ENCODE measurements around the gene ZC3H7A.

ZC3H7A gene

DNA sequence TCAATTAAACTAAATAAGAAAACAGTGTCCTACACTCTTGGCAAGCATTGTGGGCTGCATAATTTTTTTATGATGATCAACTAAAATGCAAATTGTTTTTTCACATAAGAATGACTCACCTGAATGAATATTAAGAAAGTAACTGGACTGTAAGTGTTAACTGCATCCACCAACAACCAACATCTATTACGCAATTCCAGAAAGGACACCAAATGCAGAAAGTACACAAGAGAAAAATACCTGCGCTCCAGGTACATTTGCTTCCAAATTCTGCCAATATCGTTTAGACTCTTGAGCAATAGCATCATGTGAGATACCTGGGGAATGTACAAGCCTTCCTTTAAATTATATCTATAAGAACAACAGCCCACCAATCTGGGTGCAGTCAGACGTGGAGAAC lies 34.6 kb downstream of the ZC3H7A start:
- no peak for DNase-seq

DNA sequence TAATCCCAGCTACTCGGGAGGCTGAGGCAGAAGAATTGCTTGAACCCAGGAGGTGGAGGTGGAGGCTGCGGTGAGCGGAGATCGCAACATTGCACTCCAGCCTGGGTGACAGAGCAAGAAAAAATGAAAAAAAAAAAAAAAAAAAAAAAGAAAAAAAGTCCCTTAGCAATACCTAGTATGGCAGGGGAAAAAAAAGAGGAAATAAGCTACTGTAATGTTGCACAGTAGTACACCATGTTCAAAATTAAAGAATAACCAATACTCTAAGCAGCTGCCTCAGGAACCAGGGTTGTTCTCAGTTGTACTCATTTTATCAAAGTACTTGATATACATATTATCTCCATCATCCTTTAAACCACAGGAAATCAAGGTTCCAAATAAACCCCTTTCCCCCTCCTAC lies 37.1 kb downstream of the ZC3H7A start:
- DNase-seq: no peak

DNA sequence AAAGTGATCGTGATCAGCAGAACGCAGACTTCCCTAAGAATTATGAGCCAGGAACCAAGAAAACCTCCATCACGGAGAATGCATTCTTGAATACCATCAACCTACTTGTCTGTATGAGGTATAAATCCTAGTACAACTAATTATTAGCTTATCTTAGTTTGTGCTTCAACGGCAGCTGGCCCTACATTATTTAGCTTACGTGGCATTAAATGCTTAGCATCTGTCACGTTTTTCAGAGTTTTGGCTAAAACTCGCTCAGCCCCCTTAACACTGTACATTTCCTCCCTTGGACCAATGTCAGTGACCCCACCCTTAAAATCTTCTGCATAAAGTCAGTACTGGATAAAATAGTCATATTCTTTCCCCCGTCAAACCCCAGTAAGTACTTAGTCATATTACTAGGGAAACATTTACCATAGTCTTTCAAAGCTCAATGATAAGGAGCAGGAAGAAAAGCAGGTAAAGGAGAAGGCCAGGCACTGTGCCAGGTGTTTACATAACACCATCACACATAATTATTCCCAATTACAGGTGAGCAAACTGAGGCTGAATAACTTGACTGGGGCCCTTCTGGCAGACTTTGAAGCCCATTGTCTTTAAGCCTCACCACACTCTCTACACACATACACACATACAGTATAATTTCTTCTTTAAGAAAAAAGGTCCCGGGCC lies 37.8 kb downstream of the ZC3H7A start:
- DNase-seq: no peak

DNA sequence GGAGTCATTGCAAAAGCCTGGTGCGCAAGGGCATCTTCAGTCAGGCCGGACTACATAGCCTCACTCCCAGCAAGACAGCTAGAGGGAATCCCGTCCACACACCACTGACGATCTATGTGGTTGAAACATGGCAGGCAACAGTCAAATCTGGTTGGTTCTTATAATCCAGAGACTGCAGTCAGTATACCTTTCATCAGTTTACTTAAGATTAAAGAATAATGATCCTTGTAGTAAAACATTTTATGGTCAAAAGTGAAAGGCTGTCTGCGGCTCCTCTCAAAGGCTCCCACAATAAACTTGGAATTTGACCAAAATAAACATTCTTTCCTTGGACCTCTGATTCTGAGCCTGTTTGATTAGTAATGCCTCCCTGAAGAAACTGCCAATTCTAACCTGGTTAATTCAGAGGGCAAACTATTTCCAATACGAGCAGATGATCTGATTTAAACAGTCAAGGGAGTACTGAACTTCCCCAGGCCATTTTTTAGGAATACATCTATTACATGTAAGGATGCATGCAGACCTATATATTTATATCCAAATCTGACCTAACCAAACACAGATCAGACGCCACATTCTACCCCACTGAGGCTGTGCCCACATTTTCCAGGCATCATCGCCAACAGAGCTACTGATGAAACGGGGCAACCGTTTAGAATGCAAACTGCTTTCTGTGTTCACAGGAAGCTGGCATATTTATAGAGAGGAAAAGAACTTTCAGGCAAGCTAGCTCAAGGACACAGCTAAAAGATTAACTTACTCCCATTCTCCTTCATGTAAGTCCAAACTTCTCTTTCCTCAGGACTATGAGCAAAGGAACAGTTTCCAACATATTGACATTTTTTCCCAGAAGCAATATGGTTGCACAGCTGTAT lies 39.1 kb downstream of the ZC3H7A start:
- no peak for DNase-seq

DNA sequence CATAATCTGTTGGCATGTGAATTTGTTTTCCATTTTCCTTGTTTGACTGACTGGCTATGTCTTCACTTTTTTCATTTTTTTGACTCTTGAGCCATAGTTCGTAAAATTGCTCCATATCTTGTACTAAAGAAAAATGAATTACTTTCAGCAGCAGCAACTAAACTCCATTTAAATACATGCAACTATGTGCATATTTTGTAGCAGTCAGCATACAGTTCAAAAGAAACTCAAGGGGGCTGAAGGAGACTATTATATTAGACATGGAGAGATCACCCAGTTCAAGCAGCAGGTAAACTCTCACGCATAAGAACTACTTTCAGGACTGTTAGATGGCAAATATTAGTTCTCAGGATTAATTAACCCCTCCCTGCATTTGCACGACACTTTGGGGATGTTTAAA lies 40.8 kb downstream of the ZC3H7A start:
- no peak for DNase-seq

DNA sequence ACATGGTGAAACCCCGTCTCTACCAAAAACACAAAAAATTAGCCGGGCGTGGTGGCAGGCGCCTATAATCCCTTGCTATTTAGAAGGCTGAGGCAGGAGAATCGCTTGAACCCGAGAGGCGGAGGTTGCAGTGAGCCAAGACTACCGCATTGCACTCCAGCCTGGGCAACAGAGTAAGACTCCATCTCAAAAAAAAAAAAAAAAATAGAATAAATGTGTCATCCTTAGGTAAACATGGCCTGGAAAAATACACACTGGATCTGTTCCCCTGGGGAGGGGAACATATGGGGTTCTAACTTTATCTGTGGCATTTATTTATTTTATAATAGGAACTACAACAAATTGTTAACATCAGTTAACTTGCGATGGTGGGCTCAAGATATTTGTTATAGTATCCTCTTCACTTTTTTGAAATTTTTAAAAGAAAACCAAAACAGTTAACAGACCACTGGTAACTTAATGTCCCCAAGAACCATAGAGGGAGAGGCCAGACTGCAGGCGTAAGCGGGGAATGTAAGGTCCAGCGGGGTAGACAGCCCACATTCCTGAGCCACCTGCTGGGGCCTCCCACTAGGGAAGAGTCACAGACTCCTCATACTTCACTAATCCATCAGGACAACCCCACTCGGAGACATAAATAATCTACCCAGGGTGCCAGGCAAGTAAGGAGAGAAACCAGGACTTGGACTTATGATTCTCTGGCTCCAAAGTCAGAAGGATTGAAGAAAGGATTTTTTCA lies 41.9 kb downstream of the ZC3H7A start:
- no peak for DNase-seq

DNA sequence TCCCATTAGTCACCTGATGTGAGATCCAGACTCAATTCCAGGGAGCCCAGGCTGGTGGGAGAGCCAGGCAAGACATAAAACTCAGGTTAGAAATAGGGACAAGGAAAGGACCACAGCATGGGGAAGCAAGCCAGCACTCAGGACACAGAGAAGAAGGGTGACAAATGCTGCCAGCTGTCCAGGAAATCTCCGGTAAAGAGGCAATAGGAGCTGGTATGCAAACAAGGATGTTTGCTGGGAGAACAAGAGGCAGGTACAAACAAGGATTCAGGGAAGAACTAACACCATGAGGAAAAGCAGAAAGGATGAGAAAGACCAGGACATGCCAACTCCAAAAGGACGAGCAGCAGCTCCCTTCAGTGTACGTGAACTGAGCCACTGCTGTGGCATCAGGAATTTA lies 44.2 kb downstream of the ZC3H7A start:
- no peak for DNase-seq

DNA sequence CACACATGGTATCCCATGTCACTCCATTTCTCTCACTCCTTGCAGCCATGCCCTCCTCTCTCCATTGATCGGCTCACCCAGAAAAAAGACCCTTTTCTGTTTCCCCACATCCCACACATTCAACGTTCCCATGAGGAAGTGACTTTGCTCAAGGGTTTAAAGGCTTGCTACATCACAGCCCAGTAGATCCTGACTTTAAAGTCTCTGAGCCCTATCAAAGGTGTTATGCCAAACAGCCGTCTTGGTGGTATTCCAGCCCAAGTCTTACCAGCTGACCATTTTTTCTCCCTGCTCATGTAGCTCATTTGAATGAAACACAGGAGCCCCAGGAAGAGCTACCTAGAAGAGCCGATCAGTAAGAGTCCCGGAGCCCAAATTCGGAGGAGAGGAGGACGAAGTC lies 47.0 kb downstream of the ZC3H7A start:
- no peak for DNase-seq

DNA sequence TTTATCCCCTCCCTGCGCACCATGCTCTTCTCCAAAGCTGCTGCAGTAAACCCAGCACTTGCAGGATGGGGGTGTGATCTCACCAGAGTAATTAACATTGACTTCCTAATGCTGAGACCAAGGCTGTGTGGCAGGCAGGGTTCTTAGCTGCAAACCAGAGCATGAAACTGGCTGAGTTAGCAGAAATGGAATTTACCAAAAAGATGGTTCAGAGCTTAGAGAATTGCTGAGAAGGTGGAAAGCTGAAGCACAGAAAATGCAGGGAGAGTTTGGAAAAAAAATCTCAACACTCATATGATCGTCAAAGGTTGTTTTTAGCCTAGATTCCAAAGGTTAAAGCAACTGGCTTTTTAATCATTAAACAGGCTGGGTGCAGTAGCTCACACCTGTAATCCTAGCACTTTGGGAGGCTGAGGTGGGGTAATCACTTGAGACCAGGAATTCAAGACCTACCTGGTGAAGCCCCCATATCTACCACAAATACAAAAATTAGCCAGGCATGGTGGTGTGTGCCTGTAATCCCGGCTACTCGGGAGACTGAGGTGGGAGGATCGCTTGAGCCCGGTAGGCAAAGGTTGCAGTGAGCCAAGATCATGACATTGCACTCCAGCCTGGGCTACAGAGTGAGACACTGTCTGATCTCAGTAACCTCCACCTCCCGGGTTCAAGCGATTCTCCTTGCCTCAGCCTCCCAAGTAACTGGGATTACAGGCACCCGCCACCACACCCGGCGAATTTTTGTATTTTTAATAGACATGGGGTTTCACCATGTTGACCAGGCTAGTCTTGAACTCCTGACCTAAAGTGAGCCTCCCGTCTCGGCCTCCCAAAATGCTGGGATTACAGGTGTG lies 48.4 kb downstream of the ZC3H7A start:
- DNase-seq: no peak

DNA sequence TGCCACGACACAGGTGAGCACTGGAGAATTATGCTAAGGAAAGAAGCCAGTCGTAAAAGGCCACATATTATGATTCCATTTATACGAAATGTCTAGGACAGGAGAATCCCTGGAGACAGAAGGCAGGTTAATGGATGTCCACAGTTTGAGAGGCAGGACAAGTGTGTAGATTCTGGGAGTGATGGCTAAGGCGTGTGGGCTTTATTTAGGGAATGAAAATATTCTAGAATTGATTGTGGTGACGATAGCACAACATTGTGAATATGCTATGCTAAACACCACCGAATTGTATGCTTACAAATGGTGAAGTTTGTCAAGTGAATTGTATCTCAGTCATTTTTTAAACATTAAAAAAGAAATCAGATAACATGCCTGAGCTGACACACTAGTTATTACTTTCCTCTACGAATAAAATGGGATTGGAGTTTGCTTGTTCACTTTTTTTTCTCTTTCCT lies 49.1 kb downstream of the ZC3H7A start:
- DNase-seq: no peak

DNA sequence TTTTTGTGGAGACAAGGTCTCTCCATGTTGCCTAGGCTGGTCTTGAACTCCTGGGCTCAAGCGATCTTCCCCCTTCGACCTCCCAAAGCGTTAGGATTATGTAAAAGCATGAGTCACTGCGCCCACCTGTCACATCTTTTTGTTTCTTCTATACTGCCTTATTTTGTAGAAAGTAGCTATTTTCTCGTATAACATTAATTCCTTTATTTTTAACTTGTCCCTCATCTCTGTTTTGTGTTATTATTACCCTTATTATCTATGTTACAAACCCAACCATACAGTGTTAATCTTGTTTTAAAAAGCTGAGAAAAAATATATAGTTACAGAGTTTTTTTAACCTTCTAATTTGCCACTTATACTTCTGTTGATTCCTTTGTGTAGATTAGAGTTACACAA lies 53.0 kb downstream of the ZC3H7A start:
- no peak for DNase-seq

DNA sequence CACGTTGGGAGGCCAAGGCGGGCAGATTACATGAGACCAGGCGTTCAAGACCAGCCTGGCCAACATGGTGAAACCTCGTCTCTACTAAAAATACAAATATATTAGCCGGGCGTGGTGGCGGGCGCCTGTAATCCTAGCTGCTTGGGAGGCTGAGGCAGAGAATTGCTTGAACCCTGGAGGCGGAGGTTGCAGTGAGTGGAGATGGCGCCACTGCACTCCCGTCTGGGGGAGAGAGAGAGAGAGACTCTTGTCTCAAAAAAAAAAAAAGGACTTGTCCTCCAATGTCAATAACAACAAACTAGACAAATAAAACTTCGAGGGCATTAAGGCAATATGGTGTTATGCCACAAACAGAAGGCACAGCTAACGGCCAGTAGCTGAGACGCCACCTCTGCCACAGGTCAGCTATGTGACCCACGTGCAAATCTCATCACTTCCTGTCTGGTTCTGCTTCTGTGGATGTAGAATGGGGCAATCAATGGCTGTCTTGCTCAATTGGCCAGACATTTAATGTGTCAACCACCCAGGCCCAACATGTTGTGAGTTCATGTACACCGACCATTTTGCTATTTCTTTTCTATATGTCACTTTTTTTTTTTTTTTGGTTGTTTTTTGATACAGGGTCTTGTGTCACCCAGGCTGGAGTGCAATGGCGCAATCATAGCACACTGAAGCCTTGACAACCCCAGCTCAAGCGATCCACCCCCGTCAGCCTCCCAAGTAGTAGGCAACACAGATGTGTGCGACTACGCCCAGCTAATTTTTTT lies 53.6 kb downstream of the ZC3H7A start:
- DNase-seq: no peak

DNA sequence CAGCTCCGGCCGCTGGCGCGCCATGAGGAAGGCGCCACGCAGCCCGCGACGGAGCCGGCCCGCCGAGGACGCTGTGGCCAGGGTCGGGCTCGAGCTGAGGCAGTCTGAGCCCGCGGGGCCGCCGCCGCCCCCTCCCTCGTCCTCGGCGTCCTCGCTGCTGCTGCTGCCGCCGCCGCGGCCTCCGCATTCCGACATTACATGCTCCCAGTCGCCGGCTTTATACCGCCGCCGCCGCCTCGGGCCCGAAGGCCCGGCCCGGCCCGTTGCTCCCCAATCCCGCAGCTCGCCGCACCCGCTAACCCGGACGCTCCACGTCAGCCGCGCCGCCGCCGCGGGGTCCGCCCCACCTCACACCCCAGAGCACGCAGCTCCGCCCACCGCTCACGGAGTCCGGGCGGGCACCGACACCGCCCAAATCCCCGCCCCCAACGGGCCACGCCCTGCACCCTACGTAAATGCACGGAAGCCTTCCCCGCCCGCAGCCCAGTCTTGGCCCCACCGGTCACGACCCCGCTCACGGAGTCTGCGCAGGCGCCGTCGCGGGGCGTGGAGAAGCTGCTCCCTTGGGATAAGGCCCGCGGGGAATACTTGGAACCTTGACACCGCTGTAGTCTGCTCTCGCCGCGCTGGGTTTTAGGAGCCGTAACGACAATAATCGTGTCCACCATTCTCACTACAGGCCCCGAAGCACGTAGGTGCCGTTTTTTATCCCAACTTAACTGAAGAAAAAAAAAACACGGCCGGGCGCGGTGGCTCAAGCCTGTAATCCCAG lies 54.3 kb downstream of the ZC3H7A start, which contains the start of gene TXNDC11:
TSS of gene TXNDC11 (minus strand) at position 322 of the 772 bp plus-strand sequence. CDS start at position 195, 127 bp downstream.
- peak; percentile 99 for DNase-seq

DNA sequence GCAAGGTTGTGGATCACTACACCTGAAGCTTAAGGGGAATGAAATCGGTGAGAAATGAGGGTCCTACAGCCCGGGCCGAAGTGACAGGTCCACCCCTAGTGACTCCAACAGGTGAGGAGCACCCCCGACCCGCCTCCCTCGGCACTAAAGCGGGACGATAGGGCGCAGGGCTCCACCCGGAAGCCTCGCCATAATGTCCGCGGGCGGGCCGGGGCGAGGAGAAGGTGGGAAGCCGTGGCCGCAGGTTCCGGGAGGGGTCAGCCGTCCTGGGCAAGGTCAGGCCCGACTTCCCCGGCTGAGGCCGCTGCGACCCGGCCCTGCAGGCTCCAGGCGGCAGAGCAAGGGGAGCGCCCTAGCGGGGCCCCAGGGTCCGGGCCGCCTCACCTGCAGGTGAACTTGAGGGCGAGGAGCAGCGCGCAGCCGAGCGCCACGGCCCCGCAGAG lies 54.9 kb downstream of the ZC3H7A start:
- DNase-seq: no peak

DNA sequence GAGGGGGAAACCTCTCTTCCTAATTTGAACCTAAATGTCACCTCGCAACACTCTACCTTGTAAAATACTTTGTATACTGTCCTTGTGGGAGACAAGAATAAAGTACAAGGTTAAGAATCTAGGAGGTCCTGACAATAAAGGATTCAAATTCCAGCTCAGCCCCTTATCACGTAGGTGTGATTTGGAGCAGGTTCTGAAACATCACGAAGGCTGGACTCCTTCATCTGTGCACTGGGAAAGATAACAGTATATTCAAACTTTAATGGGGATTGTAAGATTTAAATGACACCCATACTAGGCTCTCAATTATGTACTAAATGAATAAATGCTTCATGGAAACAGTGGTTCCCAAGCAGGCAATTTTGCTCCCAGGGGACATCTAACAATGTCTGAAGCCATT lies 56.5 kb downstream of the ZC3H7A start:
- DNase-seq: no peak

DNA sequence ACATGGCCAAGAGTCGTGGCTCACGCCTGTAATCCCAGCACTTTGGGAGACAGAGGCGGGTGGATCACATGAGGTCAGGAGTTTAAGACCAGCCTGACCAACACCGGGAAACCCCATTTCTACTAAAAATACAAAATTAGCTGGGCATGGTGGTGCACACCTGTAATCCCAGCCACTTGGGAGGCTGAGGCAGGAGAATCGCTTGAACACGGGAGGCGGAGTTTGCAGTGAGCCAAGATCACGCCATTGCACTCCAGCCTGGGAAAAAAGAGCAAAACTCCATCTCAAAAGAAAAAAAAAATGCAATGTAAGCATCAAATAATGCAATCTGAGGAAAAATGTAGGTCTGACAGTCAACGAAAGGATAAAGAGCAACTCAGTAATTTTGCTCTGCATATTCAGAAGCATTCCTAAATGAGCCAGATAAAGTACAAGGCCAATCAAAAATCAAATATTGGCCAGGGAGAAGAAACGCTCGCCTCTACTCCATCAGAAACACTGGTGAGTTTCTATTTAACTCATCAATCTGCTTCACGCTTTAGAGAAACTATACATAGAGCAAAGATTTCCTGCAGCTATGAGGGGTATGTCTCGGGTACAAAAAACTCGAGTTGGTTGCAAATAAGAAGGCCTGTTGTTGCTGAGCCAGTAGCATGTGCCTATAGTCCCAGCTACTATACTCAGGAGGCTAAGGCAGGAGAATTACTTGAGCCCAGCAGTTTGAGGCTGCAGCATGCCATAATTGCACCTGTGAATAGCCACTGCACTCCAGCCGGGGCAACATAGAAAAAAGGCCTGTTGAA lies 58.1 kb downstream of the ZC3H7A start:
- no peak for DNase-seq

DNA sequence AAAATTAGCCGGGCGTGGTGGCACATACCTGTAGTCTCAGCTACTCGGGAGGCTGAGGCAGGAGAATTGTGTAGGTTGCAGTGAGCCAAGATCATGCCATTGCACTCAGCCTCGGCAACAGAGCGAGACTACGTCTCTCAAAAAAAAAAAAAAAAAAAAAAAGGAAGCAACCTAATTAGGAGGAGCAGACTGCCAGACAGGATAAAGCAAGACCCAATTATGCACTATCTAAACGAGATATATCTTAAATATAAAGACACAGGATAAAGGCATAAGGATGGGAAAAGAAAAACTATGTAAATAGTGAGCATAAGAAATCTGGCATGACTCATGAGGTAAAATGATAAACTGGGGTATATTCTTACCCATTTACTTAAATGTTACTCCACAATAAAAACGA lies 59.3 kb downstream of the ZC3H7A start:
- DNase-seq: no peak

DNA sequence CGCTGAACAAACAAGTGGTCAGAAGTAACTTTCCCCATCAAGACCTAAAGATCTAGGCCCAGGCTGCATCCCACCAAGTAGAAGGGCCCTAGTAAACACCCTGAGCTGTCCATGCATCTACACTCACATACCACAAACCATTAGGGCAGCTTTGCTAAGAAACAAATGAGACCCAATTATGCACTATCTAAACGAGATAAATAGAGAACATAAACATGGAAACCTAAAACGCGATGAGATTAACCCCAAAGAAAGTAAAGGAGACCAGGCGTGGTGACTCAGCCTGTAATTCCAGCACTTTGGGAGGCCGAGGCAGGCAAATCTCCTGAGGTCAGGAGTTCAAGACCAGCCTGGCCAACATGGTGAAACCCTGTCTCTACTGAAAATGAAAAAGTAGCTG lies 60.2 kb downstream of the ZC3H7A start:
- DNase-seq: no peak

DNA sequence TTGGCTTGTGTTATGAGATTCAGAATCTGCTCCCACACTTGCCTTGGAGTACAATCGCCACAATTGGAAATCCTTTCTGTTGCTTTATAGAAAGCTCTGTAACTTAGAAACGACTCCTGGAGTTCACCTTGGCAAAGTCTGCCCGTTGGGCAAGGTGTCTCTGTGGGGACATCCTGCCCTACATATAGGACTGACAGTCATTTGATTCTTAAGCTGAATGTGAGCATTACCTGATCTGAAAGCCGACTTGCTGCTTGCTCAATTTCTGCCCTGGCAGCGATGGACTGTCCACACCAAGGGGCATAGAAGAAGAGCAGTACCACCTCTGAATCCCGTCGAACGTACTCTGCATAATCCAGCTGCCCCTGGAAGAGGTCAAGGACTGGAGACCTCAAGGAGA lies 61.3 kb downstream of the ZC3H7A start:
- no peak for DNase-seq

DNA sequence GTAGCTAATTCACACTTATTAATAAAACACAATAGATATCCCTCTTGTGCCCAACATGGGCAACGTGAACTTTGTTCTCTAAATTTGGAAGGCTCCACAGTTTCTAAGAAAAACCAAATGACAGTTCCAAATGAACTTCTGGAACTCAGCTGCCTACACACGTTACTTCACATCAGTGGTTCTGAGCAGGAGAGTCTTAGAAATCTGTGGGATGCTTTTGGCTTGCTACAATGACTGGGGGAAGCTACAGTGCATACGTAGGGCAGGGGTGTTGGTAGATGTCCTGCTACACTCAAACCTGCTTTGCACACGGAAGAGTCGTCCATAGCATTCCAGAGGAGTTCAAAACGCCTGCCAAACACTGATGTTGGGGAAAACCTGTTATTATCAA lies 62.4 kb downstream of the ZC3H7A start:
- DNase-seq: no peak

All from midbrain (tissue), 1 donor.